Thyroid gland (tissue), 4 donors: ENCODE data around the gene ITPRID2.

Experiments
- CTCF ChIP-seq, 6 experiments: fragments of 200-600 bp in 3 of 6; fragments of 450-650 bp in 3 of 6; sonication (generic) in 3 of 6; IDR thresholded peaks; one replicate each; pipeline ENCODE4 v1.5.1; 2016 to 2019; ENCODE audit warnings: antibody characterized with exemption in 6 of 6, mild to moderate bottlenecking in 2 of 6, inconsistent platforms in 1 of 6, moderate library complexity in 1 of 6
- POLR2A ChIP-seq, 2 donors: fragments of 450-650 bp; IDR thresholded peaks; one replicate each; pipeline ENCODE4 v1.6.1; 2017; ENCODE audit warnings: antibody characterized with exemption in 2 of 2, mild to moderate bottlenecking in 2 of 2, moderate library complexity in 1 of 2

- TF ChIP-seq POLR2A (IDR thresholded peaks at IDR 0.05) (no peak), CTCF (IDR thresholded peaks at IDR 0.05) (no peak)
These were observed 15.5 kb downstream of the ITPRID2 start for GRCh38 chr2:181907057-181907456.
